ENCODE results near the gene KRTAP5-2.

Gene KRTAP5-2

DNA sequence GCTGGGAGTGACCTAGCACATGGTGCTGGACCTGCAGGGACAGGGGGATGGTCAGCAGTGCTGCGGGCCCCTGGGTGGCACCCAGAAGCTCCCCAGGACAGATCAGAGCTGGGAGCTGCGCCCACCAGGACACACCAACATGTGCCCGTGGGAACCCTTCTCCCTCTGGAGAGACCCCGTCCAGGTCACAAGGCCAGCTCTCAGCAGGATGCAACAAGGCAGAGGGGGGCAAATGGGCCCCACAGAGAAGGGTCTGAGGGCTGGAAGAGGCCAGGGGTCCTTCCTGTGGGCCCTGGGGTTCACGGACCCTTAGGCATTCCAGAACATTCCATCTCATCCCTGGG lies 32.2 kb downstream of the KRTAP5-2 start:
- H3K27ac ChIP-seq (ENCODE audit: low read depth, low read length), result no peak overlapping the region
- peaks cover 4% of the 10 kb centered on the region; the same call in 1 of the 2 replicates for H3K36me3 ChIP-seq (ENCODE audit: control insufficient read depth, insufficient read depth, low read length)
- peaks cover 40% of the 10 kb centered on the region for H3K4me1 ChIP-seq (ENCODE audit: control insufficient read depth, insufficient read depth, low read length)

DNA sequence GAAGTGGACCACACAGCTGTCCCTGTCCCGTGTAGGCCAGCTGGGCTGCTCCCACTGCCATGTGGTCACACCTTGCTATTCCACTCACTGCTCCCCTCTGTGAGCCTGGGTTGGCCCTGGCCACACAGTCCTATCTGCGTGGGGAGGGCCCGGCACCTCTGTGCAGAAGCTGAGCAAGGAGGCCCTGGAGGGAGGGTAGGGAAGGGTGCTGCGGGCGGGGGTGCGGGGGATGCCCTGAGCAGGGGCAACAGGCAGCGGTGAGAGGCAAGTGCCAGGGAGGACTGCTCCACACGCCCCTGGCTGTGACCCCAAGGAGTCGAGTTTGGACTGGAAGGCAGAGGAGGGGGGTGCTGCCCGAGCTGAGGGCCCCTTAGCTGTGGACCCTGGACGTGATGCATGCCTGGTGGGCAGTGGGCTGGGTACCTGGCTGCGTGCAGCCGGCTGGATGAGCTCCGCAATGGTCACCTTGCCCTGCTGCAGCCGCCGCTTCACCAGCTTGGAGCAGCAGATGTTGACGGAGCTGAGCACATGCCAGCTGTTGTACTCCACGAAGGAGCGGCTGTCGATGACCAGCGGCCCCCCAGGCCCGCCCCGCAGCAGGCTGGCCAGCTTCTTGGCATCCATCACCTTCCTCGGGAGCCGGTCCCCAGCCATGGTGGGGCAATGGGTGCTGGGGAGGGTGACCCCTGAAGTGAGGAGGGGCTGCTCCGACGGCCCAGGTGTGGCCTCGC lies 32.8 kb downstream of the KRTAP5-2 start:
- Histone ChIP-seq H3K27ac (ENCODE audit: low read depth, low read length) (no peak overlapping the region), H3K27me3 (ENCODE audit: control insufficient read depth, insufficient read depth, low read length) (peaks cover 32% of the 10 kb centered on the region)

More for the DNA sequence above, 32.2 kb downstream of the KRTAP5-2 start:
- peaks cover 32% of the 10 kb centered on the region for H3K27me3 ChIP-seq (ENCODE audit: control insufficient read depth, insufficient read depth, low read length)
- no peak overlapping the region for H3K4me3 ChIP-seq (ENCODE audit: low read depth, low read length)
- H3K9ac ChIP-seq (ENCODE audit: low read length), result no peak overlapping the region
- no peaks in the 10 kb centered on the region for H3K9me3 ChIP-seq (ENCODE audit: control insufficient read depth, insufficient read depth, low read depth, low read length)

DNA sequence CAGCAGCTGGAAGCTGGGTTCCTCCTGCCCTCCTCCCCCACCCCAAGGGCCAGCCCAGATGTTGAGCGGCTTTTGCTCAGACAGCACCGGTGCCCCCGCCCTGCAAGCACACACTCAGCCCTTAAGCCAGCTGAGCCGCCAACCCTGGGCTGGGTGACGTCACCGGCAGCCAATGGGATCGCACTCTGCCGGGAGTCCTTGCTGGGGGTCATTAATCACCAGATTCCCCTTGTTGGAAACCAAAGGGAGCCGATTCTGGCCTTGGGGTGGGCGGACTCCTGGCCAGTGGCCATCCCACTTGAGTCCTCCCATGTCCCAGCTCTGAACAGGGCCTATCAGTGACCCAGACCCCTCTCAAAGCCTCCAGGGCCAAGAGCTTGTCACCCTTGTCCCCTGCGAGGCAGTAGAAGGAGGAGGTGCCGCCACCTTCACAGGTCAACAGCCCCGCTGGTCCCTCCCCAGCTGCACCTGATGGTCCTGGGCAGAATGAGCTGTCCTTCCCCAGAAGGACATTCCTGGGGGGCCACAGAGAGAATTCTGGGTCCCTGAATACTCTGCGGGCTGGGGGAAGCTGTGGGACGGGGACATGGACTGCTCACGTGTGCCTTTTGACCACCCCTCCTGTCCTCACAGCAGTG lies 33.4 kb downstream of the KRTAP5-2 start:
- Histone ChIP-seq H3K36me3 (ENCODE audit: control insufficient read depth, insufficient read depth, low read length) (peaks cover 4% of the 10 kb centered on the region; the same call in 1 of the 2 replicates), H3K9me3 (ENCODE audit: control insufficient read depth, insufficient read depth, low read depth, low read length) (no peaks in the 10 kb centered on the region), H3K27ac (ENCODE audit: low read depth, low read length) (no peak overlapping the region), H3K9ac (ENCODE audit: low read length) (no peak overlapping the region), H3K4me3 (ENCODE audit: low read depth, low read length) (peak overlapping the region; percentile 14; the same call in 1 of the 2 replicates), H3K27me3 (ENCODE audit: control insufficient read depth, insufficient read depth, low read length) (peaks cover 32% of the 10 kb centered on the region), H3K4me1 (ENCODE audit: control insufficient read depth, insufficient read depth, low read length) (peaks cover 39% of the 10 kb centered on the region)

More for the DNA sequence above, 32.8 kb downstream of the KRTAP5-2 start:
- H3K9me3 ChIP-seq (ENCODE audit: control insufficient read depth, insufficient read depth, low read depth, low read length), result no peaks in the 10 kb centered on the region
- no peak overlapping the region for H3K4me3 ChIP-seq (ENCODE audit: low read depth, low read length)
- H3K36me3 ChIP-seq (ENCODE audit: control insufficient read depth, insufficient read depth, low read length), result peaks cover 4% of the 10 kb centered on the region; the same call in 1 of the 2 replicates
- no peak overlapping the region for H3K9ac ChIP-seq (ENCODE audit: low read length)
- peaks cover 40% of the 10 kb centered on the region for H3K4me1 ChIP-seq (ENCODE audit: control insufficient read depth, insufficient read depth, low read length)

DNA sequence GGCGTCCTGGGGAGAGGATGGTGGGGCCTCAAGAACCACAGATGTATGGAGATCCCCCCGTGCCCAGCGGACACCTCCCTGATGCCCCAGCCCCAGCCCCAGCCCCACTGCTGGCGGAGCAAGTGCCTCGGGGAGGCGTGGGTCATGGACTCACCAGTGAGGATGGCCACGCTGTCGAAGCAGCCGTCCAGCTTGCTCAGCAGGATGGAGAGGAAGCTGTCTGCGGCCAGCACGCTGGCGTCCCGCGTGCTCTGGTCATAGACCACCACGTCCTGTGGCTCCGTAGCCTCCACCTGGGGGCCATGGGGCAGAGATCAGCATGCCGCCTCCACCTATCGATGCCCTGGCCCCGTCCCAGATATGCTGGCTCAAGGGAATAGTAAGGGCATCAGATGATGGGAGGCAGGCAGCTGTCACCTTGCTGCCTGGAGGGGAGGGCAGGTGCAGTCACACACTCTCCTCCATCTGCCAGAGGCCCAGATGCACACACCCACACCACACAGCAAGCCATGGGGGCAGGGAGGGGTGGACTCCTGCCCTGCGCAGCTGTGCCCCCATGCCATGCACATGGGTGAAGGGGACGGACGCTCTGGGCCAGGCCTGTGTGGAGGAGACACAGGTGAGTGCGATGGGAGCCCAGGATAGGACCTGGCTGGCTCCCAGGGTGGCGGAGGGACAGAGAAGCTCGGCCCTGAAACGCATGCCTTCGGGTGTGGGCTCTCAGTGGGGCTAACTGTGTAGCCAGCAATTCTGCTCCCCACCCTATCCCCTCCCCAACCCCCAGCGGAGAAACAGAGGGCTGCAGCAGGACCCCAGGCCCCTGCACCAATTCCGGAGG lies 34.2 kb downstream of the KRTAP5-2 start:
- Histone ChIP-seq H3K9ac (ENCODE audit: low read length) (no peak overlapping the region), H3K4me3 (ENCODE audit: low read depth, low read length) (no peak overlapping the region), H3K4me1 (ENCODE audit: control insufficient read depth, insufficient read depth, low read length) (peaks cover 41% of the 10 kb centered on the region), H3K9me3 (ENCODE audit: control insufficient read depth, insufficient read depth, low read depth, low read length) (no peaks in the 10 kb centered on the region), H3K27me3 (ENCODE audit: control insufficient read depth, insufficient read depth, low read length) (peaks cover 32% of the 10 kb centered on the region), H3K27ac (ENCODE audit: low read depth, low read length) (no peak overlapping the region), H3K36me3 (ENCODE audit: control insufficient read depth, insufficient read depth, low read length) (peaks cover 4% of the 10 kb centered on the region; the same call in 1 of the 2 replicates)

DNA sequence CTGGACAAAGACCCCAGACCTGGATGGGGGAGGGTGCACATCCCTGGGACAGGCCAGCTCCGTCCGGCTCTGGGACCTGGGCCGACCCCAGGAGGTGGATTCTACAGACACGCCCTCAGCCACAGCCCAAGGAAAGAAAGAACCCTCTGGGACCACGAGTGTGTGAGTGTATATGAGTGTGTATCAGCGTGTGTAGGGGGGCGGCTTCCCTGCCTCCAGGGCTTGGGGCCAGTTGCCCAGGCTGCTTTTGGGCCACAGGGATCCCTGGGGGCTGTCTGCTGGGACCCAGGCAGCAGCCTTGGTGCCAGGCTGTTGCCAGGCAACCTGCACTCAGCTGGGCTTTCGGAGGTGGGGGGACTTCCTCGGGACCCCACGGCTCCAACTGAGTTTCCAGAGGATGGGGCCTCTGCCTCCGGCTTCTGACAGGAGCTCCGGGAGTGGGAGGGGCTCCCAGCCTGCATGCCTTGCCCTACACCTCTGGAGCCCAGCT lies 34.9 kb downstream of the KRTAP5-2 start:
- peaks cover 41% of the 10 kb centered on the region for H3K4me1 ChIP-seq (ENCODE audit: control insufficient read depth, insufficient read depth, low read length)
- no peak overlapping the region for H3K27ac ChIP-seq (ENCODE audit: low read depth, low read length)
- H3K36me3 ChIP-seq (ENCODE audit: control insufficient read depth, insufficient read depth, low read length), result peaks cover 4% of the 10 kb centered on the region; the same call in 1 of the 2 replicates
- no peak overlapping the region for H3K4me3 ChIP-seq (ENCODE audit: low read depth, low read length)
- no peak overlapping the region for H3K9ac ChIP-seq (ENCODE audit: low read length)
- no peaks in the 10 kb centered on the region for H3K9me3 ChIP-seq (ENCODE audit: control insufficient read depth, insufficient read depth, low read depth, low read length)
- peaks cover 36% of the 10 kb centered on the region for H3K27me3 ChIP-seq (ENCODE audit: control insufficient read depth, insufficient read depth, low read length)

DNA sequence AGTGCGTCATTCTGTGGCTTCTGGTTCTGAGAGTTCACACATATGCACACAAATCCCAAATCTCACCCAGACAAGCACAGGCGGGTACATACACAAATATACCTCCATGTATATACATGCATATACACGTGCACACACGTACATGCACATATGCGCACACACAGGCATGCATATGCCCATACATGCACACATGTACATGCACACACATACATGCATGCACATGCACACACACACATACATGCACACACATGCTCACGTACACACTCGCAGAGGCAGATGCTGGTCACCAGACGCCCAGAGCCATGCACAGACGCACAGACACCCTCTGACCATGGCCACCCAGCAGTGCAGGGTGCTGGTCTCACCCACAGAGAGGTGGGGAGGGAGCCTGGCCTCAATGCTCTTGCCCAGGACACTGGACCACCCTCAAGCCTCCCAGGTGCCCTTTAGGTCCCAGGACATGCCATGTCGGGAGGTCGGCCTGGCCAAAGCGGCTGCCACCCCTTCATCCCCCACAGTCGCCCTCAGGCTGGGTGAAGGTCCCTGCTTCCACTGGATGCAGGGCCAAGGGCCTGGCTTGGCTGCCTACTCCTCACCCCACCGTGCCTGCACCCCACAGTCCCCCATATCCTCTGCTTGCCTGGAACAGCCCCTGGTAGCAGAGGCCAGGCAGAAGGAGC lies 35.5 kb downstream of the KRTAP5-2 start:
- H3K9ac ChIP-seq (ENCODE audit: low read length), result no peak overlapping the region
- H3K4me1 ChIP-seq (ENCODE audit: control insufficient read depth, insufficient read depth, low read length), result peaks cover 39% of the 10 kb centered on the region
- H3K36me3 ChIP-seq (ENCODE audit: control insufficient read depth, insufficient read depth, low read length), result peaks cover 4% of the 10 kb centered on the region; the same call in 1 of the 2 replicates
- H3K27ac ChIP-seq (ENCODE audit: low read depth, low read length), result no peak overlapping the region
- no peak overlapping the region for H3K4me3 ChIP-seq (ENCODE audit: low read depth, low read length)
- H3K9me3 ChIP-seq (ENCODE audit: control insufficient read depth, insufficient read depth, low read depth, low read length), result no peaks in the 10 kb centered on the region
- peaks cover 41% of the 10 kb centered on the region for H3K27me3 ChIP-seq (ENCODE audit: control insufficient read depth, insufficient read depth, low read length)

DNA sequence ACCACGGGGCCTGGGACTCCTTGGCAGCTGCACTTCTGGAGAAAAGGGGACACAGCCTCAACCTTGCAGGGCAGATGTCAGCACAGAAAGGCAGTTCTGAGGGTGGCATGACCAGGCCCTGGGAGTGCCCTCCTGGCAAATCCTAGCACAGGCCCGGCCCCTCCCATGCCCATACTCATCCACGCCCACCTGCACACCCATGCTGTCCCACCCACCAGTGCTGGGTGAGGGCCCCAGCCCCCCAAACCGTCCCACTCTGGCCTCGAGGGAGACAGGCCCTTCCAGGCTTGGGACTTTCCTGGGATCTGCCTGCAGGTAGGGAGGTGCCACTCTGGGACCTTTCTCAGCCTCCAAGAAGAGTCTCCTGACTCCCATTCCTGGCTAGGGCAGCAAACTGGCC lies 36.1 kb downstream of the KRTAP5-2 start:
- Histone ChIP-seq H3K36me3 (ENCODE audit: control insufficient read depth, insufficient read depth, low read length) (peaks cover 8% of the 10 kb centered on the region; the same call in 1 of the 2 replicates), H3K27me3 (ENCODE audit: control insufficient read depth, insufficient read depth, low read length) (peaks cover 47% of the 10 kb centered on the region), H3K4me3 (ENCODE audit: low read depth, low read length) (no peak overlapping the region), H3K9me3 (ENCODE audit: control insufficient read depth, insufficient read depth, low read depth, low read length) (no peaks in the 10 kb centered on the region), H3K27ac (ENCODE audit: low read depth, low read length) (no peak overlapping the region), H3K9ac (ENCODE audit: low read length) (no peak overlapping the region), H3K4me1 (ENCODE audit: control insufficient read depth, insufficient read depth, low read length) (peaks cover 34% of the 10 kb centered on the region)

DNA sequence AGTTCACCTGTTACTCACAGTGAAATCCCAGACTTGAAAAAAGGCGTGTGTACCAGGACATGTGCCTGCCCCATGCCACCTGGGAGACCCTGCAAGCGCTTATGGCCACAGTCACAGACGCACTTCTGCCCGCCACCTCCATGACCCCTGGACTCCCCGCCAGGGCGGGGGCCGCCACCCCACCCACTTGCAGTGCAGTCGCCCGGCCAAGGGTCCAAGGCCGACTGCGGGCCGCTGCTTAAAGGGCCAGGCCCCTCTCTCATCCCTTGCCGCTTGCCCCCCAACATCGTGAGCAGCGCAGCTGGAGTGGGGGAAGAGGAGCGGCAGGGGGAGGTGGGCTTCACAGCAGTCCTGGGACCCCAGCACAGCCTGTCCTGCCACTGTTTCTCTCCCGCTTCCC lies 36.8 kb downstream of the KRTAP5-2 start:
- Histone ChIP-seq H3K27ac (ENCODE audit: low read depth, low read length) (no peak overlapping the region), H3K9me3 (ENCODE audit: control insufficient read depth, insufficient read depth, low read depth, low read length) (no peaks in the 10 kb centered on the region), H3K27me3 (ENCODE audit: control insufficient read depth, insufficient read depth, low read length) (peaks cover 54% of the 10 kb centered on the region), H3K4me3 (ENCODE audit: low read depth, low read length) (no peak overlapping the region), H3K36me3 (ENCODE audit: control insufficient read depth, insufficient read depth, low read length) (peaks cover 8% of the 10 kb centered on the region; the same call in 1 of the 2 replicates), H3K4me1 (ENCODE audit: control insufficient read depth, insufficient read depth, low read length) (peaks cover 34% of the 10 kb centered on the region), H3K9ac (ENCODE audit: low read length) (no peak overlapping the region)

DNA sequence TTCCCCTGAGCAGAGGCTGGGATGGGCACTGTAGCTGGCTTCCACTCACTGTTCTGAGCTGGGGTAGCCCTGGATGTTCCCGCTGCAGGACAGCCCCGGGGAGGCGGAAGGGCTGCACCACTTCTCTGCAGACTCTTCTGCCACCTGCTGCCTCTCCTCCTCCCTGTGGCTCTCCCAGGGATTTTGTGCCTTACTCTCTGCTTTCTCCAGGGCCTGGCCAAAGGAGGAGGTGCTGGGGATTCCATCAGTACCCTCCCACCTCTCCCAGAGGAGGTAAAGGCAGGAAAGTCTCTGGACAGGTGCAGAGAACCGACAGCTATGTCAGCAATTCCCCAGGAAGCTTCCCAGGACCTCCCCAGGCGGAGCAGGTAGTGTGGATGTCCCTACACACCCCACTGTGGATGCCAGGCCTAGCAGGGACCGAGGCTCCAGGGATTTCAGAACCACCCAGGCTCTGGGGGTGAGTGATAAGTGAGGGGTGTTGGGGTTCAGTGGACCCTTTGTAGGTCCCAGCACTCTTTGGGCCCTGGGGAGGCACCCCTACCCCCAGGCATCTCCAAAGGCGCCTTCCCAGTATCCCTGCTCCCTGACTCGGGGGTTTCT lies 37.3 kb downstream of the KRTAP5-2 start:
- H3K27me3 ChIP-seq (ENCODE audit: control insufficient read depth, insufficient read depth, low read length), result peaks cover 57% of the 10 kb centered on the region
- no peak overlapping the region for H3K4me3 ChIP-seq (ENCODE audit: low read depth, low read length)
- H3K36me3 ChIP-seq (ENCODE audit: control insufficient read depth, insufficient read depth, low read length), result peaks cover 8% of the 10 kb centered on the region; the same call in 1 of the 2 replicates
- no peak overlapping the region for H3K9ac ChIP-seq (ENCODE audit: low read length)
- no peak overlapping the region for H3K27ac ChIP-seq (ENCODE audit: low read depth, low read length)
- H3K4me1 ChIP-seq (ENCODE audit: control insufficient read depth, insufficient read depth, low read length), result peaks cover 35% of the 10 kb centered on the region
- H3K9me3 ChIP-seq (ENCODE audit: control insufficient read depth, insufficient read depth, low read depth, low read length), result no peaks in the 10 kb centered on the region

DNA sequence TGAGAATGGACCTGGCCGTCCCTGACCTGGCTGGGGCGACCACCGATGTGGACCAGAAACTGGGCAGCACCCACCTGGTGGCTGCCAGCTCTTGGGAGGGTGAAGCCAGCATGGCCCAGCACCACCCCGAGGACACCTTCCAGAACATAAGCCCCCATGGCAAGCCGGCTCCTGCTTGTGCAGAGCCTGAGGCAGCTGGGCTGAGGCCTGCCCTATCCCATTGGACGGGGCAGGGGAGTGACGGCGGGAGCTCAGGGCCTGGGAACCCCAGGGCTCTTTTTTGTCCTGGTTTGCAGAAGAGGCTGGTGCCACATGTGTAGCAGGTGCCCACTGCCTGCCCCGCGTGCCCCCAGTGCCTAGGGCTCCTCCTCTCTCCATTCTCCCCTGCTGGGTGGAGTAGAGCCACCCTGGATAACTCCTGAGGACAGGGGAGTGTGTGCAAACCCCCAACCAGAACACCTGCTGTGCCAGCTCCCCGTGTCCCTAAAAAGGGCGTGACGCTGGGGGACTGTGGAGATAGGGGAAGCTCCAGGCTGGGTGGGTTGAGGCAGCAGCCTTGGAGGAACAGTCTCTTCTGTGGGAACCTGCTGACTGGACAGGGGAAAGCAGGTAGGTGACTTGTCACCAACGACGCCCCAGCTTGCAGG lies 38.0 kb downstream of the KRTAP5-2 start:
- Histone ChIP-seq H3K27ac (ENCODE audit: low read depth, low read length) (no peak overlapping the region), H3K36me3 (ENCODE audit: control insufficient read depth, insufficient read depth, low read length) (peaks cover 8% of the 10 kb centered on the region; the same call in 1 of the 2 replicates), H3K27me3 (ENCODE audit: control insufficient read depth, insufficient read depth, low read length) (peaks cover 58% of the 10 kb centered on the region)

More for the DNA sequence above, 38.0 kb downstream of the KRTAP5-2 start:
- Histone ChIP-seq H3K9me3 (ENCODE audit: control insufficient read depth, insufficient read depth, low read depth, low read length) (no peaks in the 10 kb centered on the region), H3K4me1 (ENCODE audit: control insufficient read depth, insufficient read depth, low read length) (peaks cover 41% of the 10 kb centered on the region), H3K9ac (ENCODE audit: low read length) (no peak overlapping the region), H3K4me3 (ENCODE audit: low read depth, low read length) (no peak overlapping the region)

All from HUES6 (cell line).